Suprapubic skin (tissue), 4 donors: Measurements from ENCODE around the gene SDF2.
"Not testable (repeated sequence)": the region's sequence is repeated elsewhere in the genome, so short reads cannot be mapped to it uniquely, and the experiment has no call there.

Source experiments
- CTCF ChIP-seq, 2 donors: fragments of 200-600 bp in 1 of 2; fragments of 450-650 bp in 1 of 2; sonication (generic) in 1 of 2; IDR thresholded peaks; one replicate each; pipeline ENCODE4 v1.5.1; 2016 to 2019; ENCODE audit warnings: antibody characterized with exemption in 2 of 2, mild to moderate bottlenecking in 1 of 2, moderate library complexity in 1 of 2
- POLR2A ChIP-seq, 2 donors: fragments of 450-650 bp; IDR thresholded peaks; one replicate each; pipeline ENCODE4 v1.6.1; 2017; ENCODE audit warnings: antibody characterized with exemption in 2 of 2, mild to moderate bottlenecking in 2 of 2, moderate library complexity in 2 of 2
- POLR2AphosphoS5 ChIP-seq, 3 donors: sonication (generic); formaldehyde crosslinking; IDR thresholded peaks; one replicate each; pipeline ENCODE4 v1.6.1; 2017; ENCODE audit warnings: antibody characterized with exemption in 3 of 3

GRCh38 chr17:28659497-28659881 is 2.2 kb downstream of the SDF2 start:
- TF ChIP-seq CTCF, POLR2A, POLR2AphosphoS5 (IDR thresholded peaks at IDR 0.05): not testable (repeated sequence)
